Suprapubic skin (tissue), 4 donors: ENCODE data around the gene EOMES. TPM values are rescaled to one million over a fixed set of nuclear protein-coding genes. Genes with fewer than 3 reads are reported as not detected.

ENCODE experiments used
- DNase-seq, 2 donors: peaks; one replicate each; pipeline ENCODE4 v3.0.0-alpha.2; 2019; ENCODE audit warnings: low spot score in 2 of 2
- H3K27ac ChIP-seq: fragments of 200-600 bp; sonication (generic); one replicate; pipeline ENCODE4 v1.5.1; 2019
- H3K27me3 ChIP-seq: fragments of 200-600 bp; sonication (generic); one replicate; pipeline ENCODE4 v1.5.1; 2019
- H3K36me3 ChIP-seq: fragments of 200-600 bp; sonication (generic); one replicate; pipeline ENCODE4 v1.5.1; 2019
- H3K4me1 ChIP-seq: fragments of 200-600 bp; sonication (generic); one replicate; pipeline ENCODE4 v1.5.1; 2019
- H3K4me3 ChIP-seq: fragments of 200-600 bp; sonication (generic); one replicate; pipeline ENCODE4 v1.5.1; 2019; ENCODE audit warnings: mild to moderate bottlenecking
- H3K9me3 ChIP-seq: fragments of 200-600 bp; sonication (generic); one replicate; pipeline ENCODE4 v1.5.1; 2019
- EP300 ChIP-seq: sonication (generic); formaldehyde crosslinking; IDR thresholded peaks from one replicate; pipeline ENCODE4 v1.6.1; 2017; ENCODE audit warnings: antibody characterized with exemption
- POLR2A ChIP-seq, 2 donors: fragments of 450-650 bp; IDR thresholded peaks; one replicate each; pipeline ENCODE4 v1.6.1; 2017; ENCODE audit warnings: antibody characterized with exemption in 2 of 2, mild to moderate bottlenecking in 2 of 2, moderate library complexity in 2 of 2
- POLR2AphosphoS5 ChIP-seq, 3 donors: sonication (generic); formaldehyde crosslinking; IDR thresholded peaks; one replicate each; pipeline ENCODE4 v1.6.1; 2017; ENCODE audit warnings: antibody characterized with exemption in 3 of 3
- WGBS: methylation state at CpG from one replicate; pipeline ENCODE4 v1.1.5; 2018; 5-methylcytosine and 5-hydroxymethylcytosine counted together
- total RNA-seq, 4 donors: library from RNA; depleted of rRNA; stranded (reverse); fragments of >200 nt; gene quantifications; one replicate each; pipeline ENCODE4 v1.1.0, GENCODE V29; 2016
- TF ChIP-seq, protein P1 (sequence below), 2 donors: fragments of 200-600 bp in 1 of 2; fragments of 450-650 bp in 1 of 2; sonication (generic) in 1 of 2; IDR thresholded peaks; one replicate each; pipeline ENCODE4 v1.5.1; 2016 to 2019; ENCODE audit warnings: antibody characterized with exemption in 2 of 2, mild to moderate bottlenecking in 1 of 2, moderate library complexity in 1 of 2

EOMES gene
- total RNA-seq, 4 donors from 2014 or later: not detected

DNA sequence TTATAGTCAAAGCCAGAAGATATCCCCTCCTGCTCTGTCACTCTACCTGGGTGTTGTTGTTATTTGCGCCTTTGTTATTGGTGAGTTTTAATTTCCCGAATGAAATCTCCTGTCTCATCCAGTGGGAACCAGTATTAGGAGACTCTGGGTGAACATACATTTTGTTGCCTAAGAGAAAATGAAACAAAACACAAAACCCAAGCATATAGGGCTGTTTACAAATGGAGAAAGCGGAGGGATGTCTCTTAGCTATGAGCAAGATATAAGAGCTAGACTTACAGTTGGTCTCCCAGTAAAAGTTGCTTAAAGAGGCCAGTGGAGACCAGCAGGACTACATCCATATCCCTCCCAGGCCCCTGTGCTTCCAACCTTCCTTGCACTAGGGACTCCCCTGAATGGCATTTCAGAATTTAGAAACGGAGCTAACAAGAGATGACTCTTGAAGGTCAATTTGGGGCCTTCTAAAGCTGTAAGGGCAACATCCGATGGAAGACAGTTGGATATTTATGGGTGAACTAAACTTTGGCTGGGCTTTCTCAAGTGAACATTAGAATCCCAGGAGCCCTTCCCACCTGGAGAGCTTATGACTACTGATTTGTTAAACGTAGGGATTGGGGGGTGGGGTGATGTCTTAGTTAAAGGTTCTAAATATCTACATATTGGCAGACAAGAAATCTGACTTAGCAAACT lies 2.7 kb downstream of the EOMES start:
- Histone ChIP-seq H3K4me1 (peaks cover 47% of the 10 kb centered on the region), H3K27ac (no peak overlapping the region), H3K4me3 (no peak overlapping the region), H3K27me3 (peaks cover 95% of the 10 kb centered on the region), H3K36me3 (no peaks in the 10 kb centered on the region), H3K9me3 (no peaks in the 10 kb centered on the region)
- WGBS: 75% methylated on average over 6 of the region's 6 CpGs
- DNase-seq: no peak
- TF ChIP-seq POLR2A (IDR thresholded peaks at IDR 0.05) (no peak), POLR2AphosphoS5 (IDR thresholded peaks at IDR 0.05) (no peak), EP300 (no peak)
- TF ChIP-seq, protein P1, sequence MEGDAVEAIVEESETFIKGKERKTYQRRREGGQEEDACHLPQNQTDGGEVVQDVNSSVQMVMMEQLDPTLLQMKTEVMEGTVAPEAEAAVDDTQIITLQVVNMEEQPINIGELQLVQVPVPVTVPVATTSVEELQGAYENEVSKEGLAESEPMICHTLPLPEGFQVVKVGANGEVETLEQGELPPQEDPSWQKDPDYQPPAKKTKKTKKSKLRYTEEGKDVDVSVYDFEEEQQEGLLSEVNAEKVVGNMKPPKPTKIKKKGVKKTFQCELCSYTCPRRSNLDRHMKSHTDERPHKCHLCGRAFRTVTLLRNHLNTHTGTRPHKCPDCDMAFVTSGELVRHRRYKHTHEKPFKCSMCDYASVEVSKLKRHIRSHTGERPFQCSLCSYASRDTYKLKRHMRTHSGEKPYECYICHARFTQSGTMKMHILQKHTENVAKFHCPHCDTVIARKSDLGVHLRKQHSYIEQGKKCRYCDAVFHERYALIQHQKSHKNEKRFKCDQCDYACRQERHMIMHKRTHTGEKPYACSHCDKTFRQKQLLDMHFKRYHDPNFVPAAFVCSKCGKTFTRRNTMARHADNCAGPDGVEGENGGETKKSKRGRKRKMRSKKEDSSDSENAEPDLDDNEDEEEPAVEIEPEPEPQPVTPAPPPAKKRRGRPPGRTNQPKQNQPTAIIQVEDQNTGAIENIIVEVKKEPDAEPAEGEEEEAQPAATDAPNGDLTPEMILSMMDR (IDR thresholded peaks at IDR 0.05): no peak

DNA sequence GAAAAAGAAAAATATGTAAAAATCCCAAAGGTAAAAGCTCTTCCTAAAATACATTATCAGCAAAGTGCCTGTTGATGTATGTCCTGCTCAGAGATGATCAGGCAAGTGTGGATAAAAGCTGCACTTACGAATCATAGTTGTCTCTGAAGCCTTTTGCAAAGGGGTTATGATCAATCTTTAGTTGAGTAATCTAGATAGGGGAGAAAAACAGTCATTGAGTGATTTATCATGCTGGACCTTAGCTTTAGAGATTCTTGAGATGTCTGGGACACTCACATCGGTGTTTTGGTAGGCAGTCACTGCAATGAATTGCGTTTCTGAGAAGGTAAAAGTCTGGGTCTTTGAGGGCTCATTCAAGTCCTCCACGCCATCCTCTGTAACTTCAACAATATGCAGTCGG lies 3.7 kb downstream of the EOMES start:
- DNase-seq: no peak
- peaks cover 95% of the 10 kb centered on the region for H3K27me3 ChIP-seq
- no peaks in the 10 kb centered on the region for H3K9me3 ChIP-seq
- TF ChIP-seq, protein P1 (IDR thresholded peaks at IDR 0.05): no peak
- TF ChIP-seq POLR2AphosphoS5 (IDR thresholded peaks at IDR 0.05) (no peak), POLR2A (IDR thresholded peaks at IDR 0.05) (no peak), EP300 (no peak)
- peaks cover 47% of the 10 kb centered on the region for H3K4me1 ChIP-seq
- WGBS: 79% methylated on average over 5 of the region's 5 CpGs
- no peak overlapping the region for H3K27ac ChIP-seq
- H3K4me3 ChIP-seq: no peak overlapping the region
- no peaks in the 10 kb centered on the region for H3K36me3 ChIP-seq

GRCh38 chr3:27717200-27717852 lies 4.8 kb downstream of the EOMES start:
- peaks cover 50% of the 10 kb centered on the region for H3K4me1 ChIP-seq
- 88% methylated on average over 16 of the region's 16 CpGs for WGBS

GRCh38 chr3:27716309-27716708 lies 5.8 kb downstream of the EOMES start:
- no peak for DNase-seq
- H3K9me3 ChIP-seq: no peaks in the 10 kb centered on the region
- H3K27ac ChIP-seq: no peak overlapping the region
- no peaks in the 10 kb centered on the region for H3K36me3 ChIP-seq
- TF ChIP-seq EP300 (no peak), POLR2AphosphoS5 (IDR thresholded peaks at IDR 0.05) (no peak), POLR2A (IDR thresholded peaks at IDR 0.05) (no peak)
- TF ChIP-seq, protein P1 (IDR thresholded peaks at IDR 0.05): no peak
- H3K4me3 ChIP-seq: no peak overlapping the region
- peaks cover 76% of the 10 kb centered on the region for H3K27me3 ChIP-seq
- 92% methylated on average over 3 of the region's 3 CpGs for WGBS
- peaks cover 43% of the 10 kb centered on the region for H3K4me1 ChIP-seq

More at GRCh38 chr3:27717200-27717852, 4.8 kb downstream of the EOMES start:
- H3K27me3 ChIP-seq: peaks cover 86% of the 10 kb centered on the region
- TF ChIP-seq, protein P1 (IDR thresholded peaks at IDR 0.05): no peak
- TF ChIP-seq POLR2A (IDR thresholded peaks at IDR 0.05) (no peak), POLR2AphosphoS5 (IDR thresholded peaks at IDR 0.05) (no peak), EP300 (no peak)
- H3K4me3 ChIP-seq: no peak overlapping the region
- no peak for DNase-seq
- no peak overlapping the region for H3K27ac ChIP-seq
- no peaks in the 10 kb centered on the region for H3K36me3 ChIP-seq
- no peaks in the 10 kb centered on the region for H3K9me3 ChIP-seq

DNA sequence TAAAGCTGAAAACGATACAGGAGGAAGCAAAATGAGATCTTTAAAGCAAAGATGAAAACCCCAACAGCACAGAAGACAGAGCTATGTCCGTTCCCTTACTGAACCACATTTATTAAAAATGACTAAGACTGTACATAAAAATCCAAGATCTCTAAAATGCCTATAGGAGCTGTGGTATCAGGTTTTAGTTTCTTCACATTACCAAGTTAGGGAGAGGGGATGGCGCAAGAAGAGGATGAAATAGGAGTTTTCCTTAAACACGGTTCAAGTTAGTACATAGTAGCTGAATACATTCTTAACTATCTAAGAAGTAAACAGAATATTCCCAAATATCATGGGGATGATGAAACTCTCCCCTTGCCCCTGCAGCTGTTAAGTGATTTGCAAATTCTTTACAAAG lies 6.3 kb downstream of the EOMES start:
- DNase-seq: no peak
- no peak overlapping the region for H3K4me3 ChIP-seq
- no peaks in the 10 kb centered on the region for H3K9me3 ChIP-seq
- H3K4me1 ChIP-seq: peaks cover 38% of the 10 kb centered on the region
- TF ChIP-seq POLR2AphosphoS5 (IDR thresholded peaks at IDR 0.05): no peak
- TF ChIP-seq, protein P1 (IDR thresholded peaks at IDR 0.05): no peak
- TF ChIP-seq POLR2A (IDR thresholded peaks at IDR 0.05): no peak
- no peak for TF ChIP-seq EP300
- WGBS: 82% methylated on average over 4 of the region's 4 CpGs
- H3K27ac ChIP-seq: no peak overlapping the region
- H3K27me3 ChIP-seq: peaks cover 71% of the 10 kb centered on the region
- H3K36me3 ChIP-seq: no peaks in the 10 kb centered on the region
